Mesothelial cell of epicardium (in vitro differentiated cells): ENCODE results near the gene AHRR. TPM values are rescaled to one million over a fixed set of nuclear protein-coding genes. Genes with fewer than 3 reads are reported as not detected.

Experiments
- DNase-seq, 2 experiments: peaks; one replicate each; pipeline ENCODE4 v3.0.0; 2021; ENCODE audit warnings: low spot score in 2 of 2; ENCODE audit not compliant: unreplicated experiment in 2 of 2
- H3K27ac Mint-ChIP-seq: 2 replicates; pipeline ENCODE4 v1.8.0; 2021; ENCODE audit warnings: mixed read lengths
- H3K27me3 Mint-ChIP-seq: 2 replicates; pipeline ENCODE4 v1.8.0; 2021; ENCODE audit warnings: low read depth, mixed read lengths
- H3K36me3 Mint-ChIP-seq: 2 replicates; pipeline ENCODE4 v1.8.0; 2021; ENCODE audit warnings: mixed read lengths
- H3K4me1 Mint-ChIP-seq: 2 replicates; pipeline ENCODE4 v1.8.0; 2021; ENCODE audit warnings: mixed read lengths
- H3K4me3 Mint-ChIP-seq: 2 replicates; pipeline ENCODE4 v1.8.0; 2021; ENCODE audit warnings: mild to moderate bottlenecking, moderate library complexity, mixed read lengths
- H3K9me3 Mint-ChIP-seq: 2 replicates; pipeline ENCODE4 v1.8.0; 2021; ENCODE audit warnings: mixed read lengths
- CTCF ChIP-seq: fragments of 200-600 bp; sonication (generic); IDR thresholded peaks from one replicate; pipeline ENCODE4 v1.5.0; 2021; ENCODE audit warnings: antibody characterized with exemption; ENCODE audit not compliant: unreplicated experiment
- total RNA-seq: library from RNA; stranded (reverse); gene quantifications from 3 replicates; pipeline ENCODE4 v1.2.1, GENCODE V29; 2021

The AHRR gene
- total RNA-seq, 1 donor from 2014 or later: 12.7 TPM

DNA sequence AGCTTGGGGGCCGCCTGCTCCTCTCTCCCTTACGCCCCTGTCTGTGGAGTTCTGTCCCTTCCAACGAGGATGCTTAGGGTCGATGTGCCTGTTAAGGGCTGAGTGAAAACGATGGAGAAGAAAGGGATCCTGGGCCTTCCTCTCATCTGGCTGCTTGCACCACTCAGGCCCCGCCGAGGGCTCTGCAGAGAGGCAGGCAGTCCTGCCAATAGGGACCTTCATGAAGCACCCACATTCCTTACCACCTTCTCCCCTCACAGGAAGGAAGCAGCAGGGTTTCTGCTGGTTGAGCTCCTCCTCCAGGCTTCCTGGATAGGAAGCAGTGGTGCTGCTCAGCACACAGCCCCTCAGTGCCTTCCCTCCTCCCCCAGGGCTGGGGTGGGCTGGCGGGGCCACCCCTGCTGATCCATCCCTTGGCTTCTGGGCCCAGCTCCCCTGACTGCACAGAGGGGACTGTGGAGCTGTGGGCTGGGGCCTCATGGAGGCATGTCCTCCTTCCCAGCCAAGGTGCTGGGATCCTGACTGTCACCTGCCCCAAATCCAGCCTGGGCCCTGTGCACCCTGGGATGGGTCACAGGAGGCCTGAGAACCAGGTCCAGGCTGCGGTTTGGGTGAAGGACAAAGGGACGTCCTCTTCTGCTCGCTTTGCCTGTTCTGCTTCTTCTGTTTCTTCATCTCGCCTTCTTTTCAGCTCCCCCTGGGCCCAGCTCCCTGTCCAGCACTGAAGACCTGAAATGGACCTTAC, 50.5 kb downstream of the AHRR start:
- H3K9me3 Mint-ChIP-seq: no peaks in the 10 kb centered on the region
- peak in 1 of 2 experiments; percentile 40 for DNase-seq
- H3K4me3 Mint-ChIP-seq: no peak overlapping the region
- TF ChIP-seq CTCF: no peak
- peaks cover 39% of the 10 kb centered on the region for H3K4me1 Mint-ChIP-seq
- H3K36me3 Mint-ChIP-seq: peaks cover 3% of the 10 kb centered on the region
- H3K27ac Mint-ChIP-seq: peak overlapping the region; percentile 76
- H3K27me3 Mint-ChIP-seq: peaks cover 19% of the 10 kb centered on the region

DNA sequence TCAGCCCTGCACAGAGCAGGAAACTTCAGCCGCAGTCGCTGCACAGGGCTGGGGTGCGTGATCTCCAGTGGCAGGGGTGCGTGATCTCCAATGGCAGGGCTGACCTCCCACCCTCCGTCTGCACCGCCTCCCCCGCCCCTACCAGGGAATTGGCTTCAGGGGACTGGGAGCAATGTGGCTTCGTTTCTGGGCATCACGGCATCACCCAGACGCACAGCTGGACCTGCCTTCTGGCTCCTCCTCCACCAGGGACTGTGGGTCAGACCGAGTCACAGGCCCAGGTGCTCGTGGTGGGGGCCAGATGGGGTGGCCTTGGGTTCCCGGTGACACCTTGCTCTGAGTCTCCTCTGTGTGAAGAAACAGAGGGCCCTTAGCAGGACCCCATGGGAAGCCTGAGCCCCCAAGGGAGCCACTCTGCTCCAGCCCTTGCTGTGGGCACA, 51.1 kb downstream of the AHRR start:
- no peak for TF ChIP-seq CTCF
- H3K4me1 Mint-ChIP-seq: peaks cover 39% of the 10 kb centered on the region
- H3K4me3 Mint-ChIP-seq: no peak overlapping the region
- H3K27ac Mint-ChIP-seq: peak overlapping the region; percentile 72
- peaks cover 16% of the 10 kb centered on the region for H3K27me3 Mint-ChIP-seq
- DNase-seq: peak in 1 of 2 experiments; percentile 39
- no peaks in the 10 kb centered on the region for H3K9me3 Mint-ChIP-seq
- no peaks in the 10 kb centered on the region for H3K36me3 Mint-ChIP-seq

- DNase-seq: no peak
- Mint-ChIP-seq H3K4me1 (peaks cover 39% of the 10 kb centered on the region), H3K9me3 (no peaks in the 10 kb centered on the region), H3K36me3 (no peaks in the 10 kb centered on the region), H3K27me3 (peaks cover 18% of the 10 kb centered on the region), H3K27ac (peak overlapping the region; percentile 72), H3K4me3 (no peak overlapping the region)
- no peak for TF ChIP-seq CTCF
Observed at GRCh38 chr5:372996-373709, 51.6 kb downstream of the AHRR start.

DNA sequence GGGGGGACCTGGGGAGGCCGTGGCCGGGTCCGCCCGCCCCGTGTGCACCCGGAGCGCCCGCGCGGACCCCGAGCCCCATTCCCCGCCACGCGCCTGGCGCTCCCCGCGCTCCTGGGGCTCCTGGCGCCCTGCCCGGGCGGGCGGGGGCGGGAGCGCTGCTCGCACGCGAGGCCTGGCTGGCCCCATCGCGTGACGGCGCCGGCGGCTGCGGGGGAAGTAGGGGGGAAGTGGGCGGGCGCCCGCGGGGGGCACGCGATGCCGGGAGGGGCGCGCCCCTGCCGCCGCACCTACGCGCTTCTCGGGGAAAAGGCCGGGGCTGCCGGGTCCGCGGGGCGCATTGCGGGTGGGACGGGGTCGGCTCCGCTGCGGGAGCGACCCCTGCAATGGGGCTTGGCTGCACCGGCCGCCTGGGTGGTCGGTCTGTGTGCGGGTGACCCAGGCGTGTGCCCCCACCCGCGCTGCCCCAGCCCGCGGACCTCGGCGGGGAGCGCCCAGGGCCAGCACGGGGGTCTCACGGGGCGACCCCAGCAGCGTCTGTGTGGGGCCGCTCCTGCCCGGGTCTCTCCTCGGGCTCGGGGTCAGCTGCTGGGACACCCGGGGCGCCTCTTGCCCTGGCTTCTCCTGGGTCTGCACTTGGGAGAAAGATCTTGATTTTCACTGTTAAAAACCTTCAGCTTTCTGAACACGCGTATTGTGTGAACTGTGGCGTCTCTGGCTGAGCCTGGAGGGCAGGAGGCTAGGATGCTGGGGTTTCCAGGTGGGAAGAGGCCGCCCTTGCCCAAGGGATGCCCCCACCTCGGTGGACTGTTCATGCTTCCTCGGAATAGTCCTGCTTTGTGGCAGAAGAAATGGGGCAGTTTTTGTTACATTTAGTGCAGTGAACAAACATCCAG, 52.4 kb downstream of the AHRR start:
- DNase-seq: peak; percentile 82 to 90
- no peaks in the 10 kb centered on the region for H3K9me3 Mint-ChIP-seq
- peaks cover 14% of the 10 kb centered on the region for H3K27me3 Mint-ChIP-seq
- TF ChIP-seq CTCF: no peak
- H3K4me1 Mint-ChIP-seq: peaks cover 37% of the 10 kb centered on the region
- H3K4me3 Mint-ChIP-seq: peak overlapping the region; percentile 52
- H3K27ac Mint-ChIP-seq: peak overlapping the region; percentile 97
- peaks cover under 1% of the 10 kb centered on the region for H3K36me3 Mint-ChIP-seq

- Mint-ChIP-seq H3K36me3 (peaks cover 9% of the 10 kb centered on the region), H3K9me3 (peaks cover 5% of the 10 kb centered on the region), H3K4me1 (peaks cover 34% of the 10 kb centered on the region), H3K27ac (peak overlapping the region; percentile 97), H3K27me3 (peaks cover 8% of the 10 kb centered on the region), H3K4me3 (peak overlapping the region; percentile 52)
- no peak for TF ChIP-seq CTCF
- DNase-seq: peak in 1 of 2 experiments; percentile 38
Observed at GRCh38 chr5:374631-375335, 53.3 kb downstream of the AHRR start.
